GM21529 (cell line): Measurements from ENCODE around the gene DLK2.
"Not testable (repeated sequence)": the region's sequence is repeated elsewhere in the genome, so short reads cannot be mapped to it uniquely, and the experiment has no call there.

Experiments
- ATAC-seq: cut with Tn5 transposase; IDR thresholded peaks from one replicate; pipeline ENCODE4 v1.9.1; 2021; ENCODE audit not compliant: unreplicated experiment

Gene DLK2

GRCh38 chr6:43455531-43456428 is at the start of gene DLK2:
Gene DLK2, minus strand, starts transcription at chr6:43455548. Its CDS starts 723 bp downstream, at chr6:43454825.
- no peak for ATAC-seq

DNA sequence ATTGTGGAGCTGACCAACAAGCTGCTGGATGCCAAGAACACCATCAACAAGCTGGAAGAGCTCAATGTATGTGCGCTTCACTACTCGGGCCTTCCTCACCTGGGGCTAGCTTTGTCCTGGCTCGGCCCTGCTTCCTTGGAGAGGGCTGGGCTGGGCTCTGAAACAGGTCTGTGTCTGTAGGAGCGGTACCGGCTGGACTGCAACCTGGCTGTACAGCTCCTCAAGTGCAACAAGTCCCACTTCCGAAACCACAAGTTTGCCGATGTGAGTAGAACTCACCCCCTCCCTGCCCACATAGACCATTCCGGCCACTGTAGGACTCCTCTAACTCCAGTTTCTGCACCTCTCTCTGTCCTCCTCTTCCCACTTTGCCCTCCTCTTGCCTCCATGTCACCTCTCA is 48.1 kb upstream of the DLK2 start:
- no peak for ATAC-seq

GRCh38 chr6:43502666-43503065 is 47.3 kb upstream of the DLK2 start:
- no peak for ATAC-seq

DNA sequence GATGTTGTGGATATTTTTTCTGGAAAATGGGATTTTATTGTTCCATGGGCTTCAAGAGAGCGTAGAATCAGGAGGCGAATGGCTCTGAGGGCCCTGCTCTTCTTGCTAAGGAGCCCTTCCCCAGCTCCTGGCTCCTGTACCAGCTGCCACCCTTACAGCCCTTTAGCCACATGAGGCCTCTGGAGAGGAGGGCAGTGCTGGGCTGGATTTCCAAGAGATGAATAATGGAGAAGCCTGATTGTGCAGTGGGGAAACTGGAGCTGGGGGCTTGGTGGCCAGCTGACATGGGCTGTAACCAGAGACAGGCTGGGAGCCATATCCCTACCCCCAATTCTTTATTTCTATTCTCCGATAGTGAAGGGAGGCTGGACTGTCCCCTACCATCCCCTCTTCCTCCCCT is 45.6 kb upstream of the DLK2 start:
- no peak for ATAC-seq

DNA sequence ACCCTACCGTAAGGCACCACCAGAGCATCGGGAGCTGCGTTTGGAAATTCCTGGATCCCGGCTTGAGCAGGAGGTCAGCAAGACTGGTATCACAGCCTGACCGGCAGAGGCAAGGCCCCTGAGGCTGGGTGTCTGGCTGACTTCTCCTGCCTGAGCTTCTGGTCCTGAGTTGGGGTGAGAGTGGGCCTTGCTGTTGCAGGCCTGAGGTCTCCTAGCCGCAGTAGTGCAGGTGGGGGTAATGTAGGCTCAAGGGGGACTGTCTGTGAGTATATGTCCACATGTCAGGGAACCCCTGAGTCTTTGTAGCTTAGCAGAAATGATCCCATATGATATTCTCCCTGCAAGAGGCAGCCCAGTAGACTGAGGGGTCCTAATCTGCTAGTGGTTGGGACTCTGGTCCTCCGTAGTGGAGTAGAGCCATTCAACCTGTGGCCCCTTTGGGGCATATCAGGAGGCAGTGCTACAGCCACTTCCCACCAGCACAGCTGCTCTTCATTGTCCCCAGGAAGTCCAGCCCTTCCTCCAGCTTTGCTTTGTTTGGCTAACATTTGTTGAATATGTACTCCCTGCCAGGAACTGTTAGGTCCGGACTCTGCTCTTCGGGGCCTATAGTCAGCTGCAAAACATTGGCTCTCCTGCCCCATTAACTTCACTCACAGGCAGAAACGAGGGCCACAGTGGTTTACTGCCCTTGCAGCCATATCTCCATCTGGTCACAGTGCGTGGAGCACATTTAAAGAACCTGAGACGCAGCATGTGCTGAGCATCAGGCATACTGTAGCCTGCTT is 43.9 kb upstream of the DLK2 start:
- no peak for ATAC-seq

DNA sequence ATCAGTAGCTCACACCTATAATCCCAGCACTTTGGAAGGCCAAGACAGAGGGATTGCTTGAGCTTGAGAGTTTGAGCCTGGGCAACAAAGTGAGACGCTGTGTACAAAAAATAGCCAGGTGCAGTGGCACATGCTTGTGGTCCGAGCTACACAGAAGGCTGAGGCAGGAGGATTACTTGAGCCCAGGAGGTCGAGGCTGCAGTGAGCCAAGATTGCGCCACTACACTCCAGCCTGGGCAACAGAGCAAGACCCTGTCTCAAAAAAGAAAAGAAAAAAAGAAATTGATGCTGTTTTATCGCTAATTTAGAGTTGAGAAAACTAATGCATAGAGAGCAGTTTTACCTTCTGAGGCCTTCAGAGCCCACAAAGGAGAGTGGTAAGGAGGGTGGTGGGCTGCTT is 42.9 kb upstream of the DLK2 start:
- not testable (repeated sequence) for ATAC-seq

DNA sequence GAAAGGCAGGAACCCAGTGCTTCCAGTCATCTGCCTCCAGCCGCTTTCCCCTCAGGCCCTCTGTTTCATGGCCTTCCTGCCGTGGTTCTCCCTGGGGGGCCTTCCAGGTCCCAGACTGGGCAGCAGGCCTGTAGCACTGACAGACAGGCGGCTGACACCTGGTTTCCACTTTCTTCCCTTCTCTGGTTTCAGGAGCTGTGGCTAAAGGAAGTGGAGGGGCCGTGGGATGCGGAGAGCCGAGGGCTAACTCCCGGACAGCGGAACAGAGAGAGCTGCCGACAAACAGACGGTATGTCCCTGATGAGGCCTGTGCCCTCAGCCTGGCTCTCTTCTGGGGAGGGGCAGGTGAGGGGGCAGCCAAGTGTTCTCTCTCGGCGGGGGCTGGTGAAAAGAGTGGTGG is 42.3 kb upstream of the DLK2 start:
- ATAC-seq = no peak

DNA sequence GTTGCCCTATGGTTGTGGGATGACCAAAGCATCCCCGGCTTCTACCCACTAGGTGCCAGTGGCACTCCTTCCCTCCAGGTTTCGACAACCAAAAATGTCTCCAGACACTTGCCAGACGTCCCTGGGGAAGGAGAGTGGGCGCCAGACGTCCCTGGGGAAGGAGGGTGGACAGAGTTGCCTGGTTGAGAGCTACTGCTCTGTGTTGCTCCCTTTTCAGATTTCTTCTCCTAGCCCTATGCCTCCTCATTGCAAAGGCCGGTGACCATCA is 41.7 kb upstream of the DLK2 start:
- no peak for ATAC-seq

DNA sequence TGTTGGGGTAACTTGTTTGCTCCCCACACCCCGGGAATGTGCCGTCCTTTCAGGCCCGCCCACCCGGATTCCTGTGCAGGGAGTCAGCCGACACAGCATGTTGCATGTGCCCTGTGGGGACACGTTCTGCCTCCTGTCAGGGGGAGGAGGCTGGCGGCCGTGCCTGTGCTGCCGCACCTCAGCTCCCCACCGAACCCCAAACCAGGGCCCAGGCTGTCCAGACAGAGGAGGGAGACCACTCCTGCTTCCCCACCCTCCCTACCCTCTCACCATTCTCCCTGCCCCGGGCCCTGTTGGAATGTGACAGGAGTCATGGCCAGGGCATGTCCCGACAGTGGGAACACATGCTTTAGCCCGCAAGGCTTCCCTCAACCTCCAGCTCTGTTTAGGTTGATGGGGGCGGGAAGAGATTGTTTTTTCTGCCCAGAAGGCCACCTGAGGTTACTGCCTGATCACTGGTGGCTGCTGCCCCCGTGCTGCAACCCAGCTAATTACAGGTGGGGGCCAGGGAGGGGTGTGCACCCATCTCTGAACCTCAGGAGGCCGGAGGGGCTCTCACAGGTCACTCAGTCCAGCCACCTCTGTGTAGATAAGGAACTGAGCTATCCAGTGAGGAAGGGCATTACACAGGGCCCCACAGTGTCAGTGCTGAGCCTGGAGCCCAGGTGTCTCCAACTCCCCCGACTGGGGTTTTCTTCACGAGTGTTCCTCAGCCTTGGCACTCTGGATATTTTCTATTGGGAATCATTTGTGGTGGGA is 41.2 kb upstream of the DLK2 start:
- no peak for ATAC-seq

DNA sequence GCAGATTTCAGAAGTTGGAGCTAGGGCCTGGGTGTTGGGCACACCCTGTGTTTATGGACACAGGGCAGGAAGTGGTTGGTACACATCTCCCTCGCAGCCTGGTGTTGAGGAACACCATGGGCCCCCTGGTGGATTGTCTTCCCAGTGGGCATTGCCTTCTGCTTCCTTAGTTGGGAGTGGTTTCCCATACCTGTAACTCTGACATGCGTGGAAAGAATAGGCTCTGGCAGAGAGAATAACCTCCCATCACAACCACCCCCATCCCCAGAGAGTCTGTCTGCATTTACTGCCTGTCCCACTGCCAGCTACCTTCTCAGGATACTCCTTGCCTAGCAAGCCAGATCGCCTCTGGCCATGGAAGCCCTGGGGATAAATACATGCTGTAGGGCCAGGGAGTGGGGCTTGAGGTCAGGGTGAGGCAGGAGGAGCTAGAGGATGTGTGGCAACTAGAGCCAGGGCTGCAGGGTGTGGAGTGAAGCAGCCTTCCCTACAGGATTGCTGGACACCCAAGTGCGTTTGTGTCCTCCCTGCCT is 40.1 kb upstream of the DLK2 start:
- no peak for ATAC-seq

GRCh38 chr6:43494766-43495165 is 39.4 kb upstream of the DLK2 start:
- no peak for ATAC-seq

DNA sequence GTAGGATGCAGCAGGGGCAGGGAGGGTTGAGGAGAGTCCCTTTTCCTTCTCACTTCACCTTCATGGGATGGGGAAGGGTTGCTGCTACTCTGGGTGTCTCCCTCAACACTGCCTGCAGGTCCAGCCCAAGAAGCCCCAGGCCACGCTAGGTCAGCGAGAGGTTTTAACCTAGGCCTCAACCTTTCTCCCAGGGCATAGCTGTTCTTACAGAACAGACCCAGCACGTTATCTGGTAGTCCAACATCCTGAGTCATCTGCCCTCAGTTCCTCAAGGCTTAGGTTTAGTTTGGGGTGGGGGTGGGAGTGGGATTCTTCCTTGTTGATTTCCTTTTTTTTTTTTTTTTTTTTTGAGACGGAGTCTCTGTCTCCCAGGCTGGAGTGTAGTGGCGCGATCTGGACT is 39.0 kb upstream of the DLK2 start:
- ATAC-seq = no peak

- ATAC-seq = no peak
Measured at GRCh38 chr6:43493833-43494232, 38.5 kb upstream of the DLK2 start.

DNA sequence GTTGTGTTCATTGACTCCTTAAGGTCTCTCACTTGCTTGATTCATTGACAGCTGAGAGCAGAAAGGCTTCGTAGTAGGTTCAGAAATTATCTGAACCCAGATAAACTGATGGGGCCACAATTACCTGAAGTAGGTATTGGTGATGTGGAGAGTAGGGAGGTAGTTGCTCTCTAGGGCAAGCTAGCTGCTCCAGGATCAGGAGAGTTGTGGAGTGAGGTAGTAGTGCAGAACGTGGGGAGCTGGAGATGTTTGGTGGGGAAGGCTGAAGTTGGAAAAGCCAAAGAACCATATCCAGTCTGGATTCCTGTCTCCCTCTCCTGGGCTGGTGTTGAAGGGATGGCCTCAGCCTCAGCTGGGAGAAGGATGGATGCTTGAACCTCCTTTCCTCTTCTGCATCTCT is 37.9 kb upstream of the DLK2 start:
- ATAC-seq = no peak

GRCh38 chr6:43492673-43493072 is 37.3 kb upstream of the DLK2 start:
- ATAC-seq = no peak

GRCh38 chr6:43491750-43492661 is 36.7 kb upstream of the DLK2 start:
- ATAC-seq = no peak

DNA sequence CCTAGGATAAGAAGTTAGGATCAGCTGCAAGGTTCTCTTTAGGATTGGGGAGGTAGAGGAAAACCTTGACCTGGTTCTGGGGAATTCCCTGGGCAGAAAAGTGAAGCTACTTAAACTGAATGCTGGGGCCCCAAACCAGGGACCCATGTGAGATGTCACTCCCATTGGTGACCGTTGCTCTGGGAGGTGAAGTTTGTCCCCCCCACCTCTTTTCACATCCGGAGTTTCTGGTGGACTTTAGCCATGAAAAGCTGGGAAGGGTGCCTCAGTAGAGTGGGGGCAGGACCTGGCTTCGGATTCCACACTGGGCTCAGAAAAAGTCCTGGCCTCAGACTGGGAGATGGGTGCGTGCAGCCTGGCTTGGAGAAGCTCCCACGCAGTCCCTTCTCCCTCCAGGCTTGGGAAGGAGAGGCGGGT is 35.2 kb upstream of the DLK2 start:
- no peak for ATAC-seq

GRCh38 chr6:43489277-43490072 is 34.1 kb upstream of the DLK2 start:
- no peak for ATAC-seq

- no peak for ATAC-seq
Measured at GRCh38 chr6:43488667-43489276, 33.4 kb upstream of the DLK2 start.
